K562 (cell line): ENCODE results near the gene PTK6.

Experiments
- CBX3 ChIP-seq, 2 experiments: IDR thresholded peaks; 1 replicate in 1 of 2; 2 replicates in 1 of 2; pipeline ENCODE4 v1.6.1; 2012; ENCODE audit warnings: inconsistent platforms in 2 of 2, low read length in 2 of 2, borderline replicate concordance in 1 of 2, control low read depth in 1 of 2
- CHD4 ChIP-seq: fragments of 200-600 bp; sonication (generic); IDR thresholded peaks from 3 replicates; pipeline ENCODE4 v1.6.1; 2012; ENCODE audit warnings: low read depth, mild to moderate bottlenecking, mixed read lengths, low read length, inconsistent platforms; ENCODE audit not compliant: insufficient read depth, insufficient replicate concordance, poor library complexity, severe bottlenecking
- NFXL1 ChIP-seq: fragments of 450-650 bp; formaldehyde crosslinking; IDR thresholded peaks from 2 replicates; pipeline ENCODE4 v1.4.0; 2021; ENCODE audit warnings: mild to moderate bottlenecking
- NFYB ChIP-seq: IDR thresholded peaks from 2 replicates; pipeline ENCODE4 v1.6.1; 2011; ENCODE audit warnings: mild to moderate bottlenecking, moderate library complexity; ENCODE audit not compliant: insufficient read length; ENCODE audit errors: extremely low read depth
- SETDB1 ChIP-seq: IDR thresholded peaks from one replicate; pipeline ENCODE4 v1.6.1; 2012; ENCODE audit warnings: low read length, control low read depth, inconsistent platforms
- SOX6 ChIP-seq: fragments of 450-650 bp; IDR thresholded peaks from 2 replicates; pipeline ENCODE4 v1.6.1; 2014; ENCODE audit warnings: mild to moderate bottlenecking
- TF ChIP-seq, protein P1 (sequence below), 3 experiments: IDR thresholded peaks in 2 of 3; conservative IDR thresholded peaks in 1 of 3; 2 replicates each; pipeline ENCODE4 v1.5.1; 2011 to 2012; ENCODE audit warnings: low read length in 3 of 3, mild to moderate bottlenecking in 3 of 3, control low read depth in 2 of 3, improper control_type of control experiment in 1 of 3, inconsistent platforms in 1 of 3, low read depth in 1 of 3, mixed read lengths in 1 of 3, moderate library complexity in 1 of 3; ENCODE audit not compliant: insufficient read depth in 2 of 3
- TF ChIP-seq, protein P2 (sequence below): fragments of 450-650 bp; formaldehyde crosslinking; IDR thresholded peaks from 2 replicates; pipeline ENCODE4 v1.4.0; 2022; ENCODE audit warnings: missing genetic modification characterization
- TF ChIP-seq, protein P3 (sequence below): fragments of 450-650 bp; formaldehyde crosslinking; IDR thresholded peaks from 2 replicates; pipeline ENCODE4 v1.4.0; 2022; ENCODE audit warnings: missing genetic modification characterization

DNA sequence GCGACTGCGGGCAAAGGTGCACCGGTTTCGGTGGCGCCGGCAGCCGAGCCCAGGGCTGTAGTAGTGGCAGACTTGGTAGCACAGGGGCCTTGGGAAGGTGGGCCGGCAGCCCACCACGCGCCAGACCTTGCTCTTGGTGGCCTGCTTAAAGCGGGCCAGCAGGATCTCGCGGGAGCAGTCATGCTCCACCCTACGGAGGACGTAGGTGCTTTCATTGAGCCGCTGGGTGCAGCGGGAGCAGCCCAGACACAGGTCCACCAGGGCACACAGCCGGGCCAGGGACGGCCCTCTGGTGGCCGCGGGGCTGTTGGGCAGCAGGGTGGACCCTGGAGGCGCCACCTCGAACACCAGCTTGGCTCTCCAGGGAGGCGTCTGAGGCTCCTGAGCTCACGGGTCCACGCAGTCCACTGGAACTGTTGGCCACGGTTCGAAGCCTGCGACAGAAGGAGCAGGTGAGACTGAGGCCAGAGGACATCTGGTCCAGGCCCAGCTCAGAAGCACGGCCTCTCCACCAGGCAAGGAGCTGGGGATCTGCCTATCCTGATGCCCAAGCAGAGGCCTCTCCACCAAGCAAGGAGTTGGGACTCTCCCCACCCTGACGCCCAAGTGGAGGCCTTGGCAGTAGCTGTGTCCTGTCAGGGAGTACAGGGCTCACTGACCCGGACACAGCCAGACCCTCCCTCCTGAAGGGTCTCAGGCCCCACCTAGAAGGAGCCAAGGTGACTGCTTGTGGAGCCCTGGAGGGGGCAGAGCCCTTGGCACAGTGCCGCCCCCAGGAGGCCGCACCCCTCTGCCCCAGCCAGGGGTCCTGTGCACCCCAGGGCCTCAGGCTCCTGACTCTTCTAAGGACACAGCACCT, 35.8 kb upstream of the PTK6 start:
- TF ChIP-seq CHD4 (no peak), CBX3 (IDR thresholded peaks at IDR 0.05; ENCODE audit: borderline replicate concordance in 1 of 2, low read length in 2 of 2) (no peak), SETDB1 (no peak), SOX6 (no peak), NFXL1 (CRISPR knock-in tag) (no peak), NFYB (no peak)
- TF ChIP-seq, protein P1, sequence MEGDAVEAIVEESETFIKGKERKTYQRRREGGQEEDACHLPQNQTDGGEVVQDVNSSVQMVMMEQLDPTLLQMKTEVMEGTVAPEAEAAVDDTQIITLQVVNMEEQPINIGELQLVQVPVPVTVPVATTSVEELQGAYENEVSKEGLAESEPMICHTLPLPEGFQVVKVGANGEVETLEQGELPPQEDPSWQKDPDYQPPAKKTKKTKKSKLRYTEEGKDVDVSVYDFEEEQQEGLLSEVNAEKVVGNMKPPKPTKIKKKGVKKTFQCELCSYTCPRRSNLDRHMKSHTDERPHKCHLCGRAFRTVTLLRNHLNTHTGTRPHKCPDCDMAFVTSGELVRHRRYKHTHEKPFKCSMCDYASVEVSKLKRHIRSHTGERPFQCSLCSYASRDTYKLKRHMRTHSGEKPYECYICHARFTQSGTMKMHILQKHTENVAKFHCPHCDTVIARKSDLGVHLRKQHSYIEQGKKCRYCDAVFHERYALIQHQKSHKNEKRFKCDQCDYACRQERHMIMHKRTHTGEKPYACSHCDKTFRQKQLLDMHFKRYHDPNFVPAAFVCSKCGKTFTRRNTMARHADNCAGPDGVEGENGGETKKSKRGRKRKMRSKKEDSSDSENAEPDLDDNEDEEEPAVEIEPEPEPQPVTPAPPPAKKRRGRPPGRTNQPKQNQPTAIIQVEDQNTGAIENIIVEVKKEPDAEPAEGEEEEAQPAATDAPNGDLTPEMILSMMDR (IDR thresholded peaks at IDR 0.05 in 2 of 3, conservative IDR thresholded peaks at IDR 0.05 in 1 of 3; ENCODE audit: insufficient read depth in 2 of 3, low read depth in 1 of 3, low read length in 3 of 3): peak in 1 of 3 experiments; percentile 45; a peak in 2 of 6 replicates
- TF ChIP-seq, protein P2, sequence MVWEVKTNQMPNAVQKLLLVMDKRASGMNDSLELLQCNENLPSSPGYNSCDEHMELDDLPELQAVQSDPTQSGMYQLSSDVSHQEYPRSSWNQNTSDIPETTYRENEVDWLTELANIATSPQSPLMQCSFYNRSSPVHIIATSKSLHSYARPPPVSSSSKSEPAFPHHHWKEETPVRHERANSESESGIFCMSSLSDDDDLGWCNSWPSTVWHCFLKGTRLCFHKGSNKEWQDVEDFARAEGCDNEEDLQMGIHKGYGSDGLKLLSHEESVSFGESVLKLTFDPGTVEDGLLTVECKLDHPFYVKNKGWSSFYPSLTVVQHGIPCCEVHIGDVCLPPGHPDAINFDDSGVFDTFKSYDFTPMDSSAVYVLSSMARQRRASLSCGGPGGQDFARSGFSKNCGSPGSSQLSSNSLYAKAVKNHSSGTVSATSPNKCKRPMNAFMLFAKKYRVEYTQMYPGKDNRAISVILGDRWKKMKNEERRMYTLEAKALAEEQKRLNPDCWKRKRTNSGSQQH (CRISPR knock-in tag): no peak
- TF ChIP-seq, protein P3, sequence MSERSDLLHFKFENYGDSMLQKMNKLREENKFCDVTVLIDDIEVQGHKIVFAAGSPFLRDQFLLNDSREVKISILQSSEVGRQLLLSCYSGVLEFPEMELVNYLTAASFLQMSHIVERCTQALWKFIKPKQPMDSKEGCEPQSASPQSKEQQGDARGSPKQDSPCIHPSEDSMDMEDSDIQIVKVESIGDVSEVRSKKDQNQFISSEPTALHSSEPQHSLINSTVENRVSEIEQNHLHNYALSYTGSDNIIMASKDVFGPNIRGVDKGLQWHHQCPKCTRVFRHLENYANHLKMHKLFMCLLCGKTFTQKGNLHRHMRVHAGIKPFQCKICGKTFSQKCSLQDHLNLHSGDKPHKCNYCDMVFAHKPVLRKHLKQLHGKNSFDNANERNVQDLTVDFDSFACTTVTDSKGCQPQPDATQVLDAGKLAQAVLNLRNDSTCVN (CRISPR knock-in tag): no peak
